HS-27A (cell line): ENCODE data around the gene CFAP299.

ENCODE experiments used
- DNase-seq: peaks from one replicate; pipeline ENCODE4 v3.0.0-alpha.2; 2012; ENCODE audit warnings: low read depth, missing footprints

CFAP299 gene

DNA sequence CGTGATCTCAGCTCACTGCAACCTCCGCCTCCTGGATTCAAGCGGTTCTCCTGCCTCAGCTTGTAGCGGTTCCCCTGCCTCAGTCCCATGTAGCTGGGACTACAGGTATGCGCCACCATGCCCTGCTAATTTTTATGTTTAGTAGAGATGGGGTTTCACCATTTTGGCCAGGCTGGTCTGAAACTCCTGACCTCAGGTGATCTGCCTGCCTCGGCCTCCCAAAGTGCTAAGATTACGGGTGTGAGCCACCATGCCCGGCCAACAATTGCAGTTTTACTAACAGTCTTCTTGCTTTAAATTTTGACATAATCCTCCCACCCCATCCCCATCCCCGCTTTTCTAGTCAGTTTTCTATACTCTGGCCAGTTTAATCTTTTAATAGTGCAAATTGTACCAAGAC lies 112.0 kb downstream of the CFAP299 start:
- no peak for DNase-seq

DNA sequence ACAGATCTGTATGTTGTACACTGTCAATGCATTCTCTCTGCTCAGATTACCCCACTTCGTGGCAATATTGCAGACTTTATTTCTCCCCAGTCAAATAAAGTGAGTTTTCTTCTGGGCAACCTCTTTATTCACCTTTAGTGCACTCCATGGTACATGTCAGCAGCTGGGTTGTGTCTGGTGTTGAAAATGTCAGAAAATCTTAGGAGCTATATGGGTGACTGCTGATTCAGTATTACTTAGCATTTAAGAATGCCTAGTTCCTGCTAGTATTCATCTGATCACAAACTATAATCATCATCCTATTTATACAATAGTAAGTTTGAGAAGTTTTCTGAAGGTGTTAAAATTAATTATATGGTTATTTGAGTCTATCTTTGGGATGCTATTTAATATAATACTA lies 112.5 kb downstream of the CFAP299 start:
- no peak for DNase-seq

DNA sequence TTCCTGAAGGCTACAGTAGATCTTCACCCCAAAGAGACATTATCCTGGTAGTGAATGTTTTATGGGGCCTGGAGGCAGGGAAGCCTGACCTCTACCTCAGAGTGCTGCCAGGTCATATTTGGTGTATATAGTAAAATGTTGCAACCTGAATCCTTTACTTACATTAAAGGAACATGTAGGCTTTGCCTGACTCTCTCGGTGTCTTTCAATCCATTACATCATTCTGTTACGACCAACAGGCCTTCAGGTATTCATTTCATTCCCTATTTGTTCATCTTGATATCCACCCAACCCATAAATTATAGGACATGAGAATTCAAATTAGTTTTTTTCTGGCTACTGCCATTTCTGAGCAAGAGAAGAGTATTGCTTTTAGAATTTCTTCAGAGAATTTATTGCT lies 116.5 kb downstream of the CFAP299 start:
- DNase-seq, result no peak

GRCh38 chr4:80452768-80453167 lies 117.2 kb downstream of the CFAP299 start:
- DNase-seq, result no peak

DNA sequence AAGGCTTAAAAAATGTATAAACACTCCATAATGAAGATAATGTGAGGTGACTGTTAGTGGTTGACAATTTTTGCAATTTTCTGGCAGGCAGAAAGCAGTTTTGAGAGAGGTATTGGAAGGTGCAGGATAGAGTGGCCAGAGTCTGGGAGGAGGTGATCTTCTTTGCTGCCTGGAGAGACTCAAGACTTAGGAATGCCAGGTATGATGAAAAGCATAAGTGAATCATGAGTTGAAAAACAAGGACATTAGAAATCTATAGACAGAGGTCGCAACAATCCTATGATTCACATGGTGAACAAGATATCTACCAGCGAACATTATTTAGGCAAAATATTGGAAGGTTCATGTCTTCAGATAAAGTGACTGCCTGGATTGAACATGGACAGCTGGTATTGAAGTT lies 118.5 kb downstream of the CFAP299 start:
- DNase-seq, result peak; percentile 46

- no peak for DNase-seq
These were observed 119.0 kb downstream of the CFAP299 start for GRCh38 chr4:80454556-80454955.

DNA sequence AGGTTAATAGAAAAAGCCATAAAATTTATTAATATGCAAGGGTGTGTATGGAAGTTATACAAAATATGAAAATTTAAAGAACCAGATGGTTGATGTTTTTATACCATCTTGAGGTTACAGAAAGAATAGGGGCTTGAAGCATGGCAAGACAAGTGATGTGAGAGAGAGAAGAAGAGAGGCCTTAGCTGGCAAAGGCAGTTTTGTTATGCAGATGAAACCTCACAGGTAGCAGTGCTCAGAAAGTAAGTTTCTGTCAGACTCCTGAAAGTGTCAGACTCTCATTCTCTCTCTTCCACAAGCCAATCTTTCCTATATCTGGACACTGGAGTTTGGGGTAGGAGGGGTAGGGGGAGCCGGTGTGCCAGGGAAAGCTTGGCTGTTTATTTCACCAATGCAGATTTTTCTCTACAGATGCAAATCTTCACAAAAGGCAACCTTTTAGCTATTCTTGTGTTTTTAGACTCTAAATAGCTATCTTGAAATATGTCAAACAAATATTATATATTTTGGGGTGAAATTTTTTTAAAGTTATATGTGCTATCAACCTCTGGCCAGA lies 124.5 kb downstream of the CFAP299 start:
- no peak for DNase-seq

DNA sequence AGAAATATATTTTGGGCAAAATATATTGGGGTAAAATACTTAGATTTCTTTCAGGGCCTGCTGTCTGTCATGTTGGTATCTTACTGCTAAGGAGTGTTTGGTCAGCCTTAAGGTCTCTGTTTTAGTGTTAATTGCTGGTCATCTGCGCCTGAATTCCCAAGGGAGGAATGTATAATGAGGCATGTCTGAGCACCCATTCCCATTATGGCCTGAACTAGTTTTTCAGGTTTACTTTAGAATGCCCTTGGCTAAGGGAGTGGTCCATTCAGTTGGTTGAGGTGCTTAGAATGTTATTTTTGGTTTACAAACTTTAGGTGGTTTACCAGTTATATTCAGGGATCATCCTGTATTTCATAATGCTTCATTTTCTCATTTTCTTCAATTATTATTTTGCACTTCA lies 125.9 kb downstream of the CFAP299 start:
- no peak for DNase-seq

GRCh38 chr4:80462621-80463091 lies 127.1 kb downstream of the CFAP299 start:
- DNase-seq, result no peak

- no peak for DNase-seq
These were observed 128.0 kb downstream of the CFAP299 start for GRCh38 chr4:80463509-80463908.

DNA sequence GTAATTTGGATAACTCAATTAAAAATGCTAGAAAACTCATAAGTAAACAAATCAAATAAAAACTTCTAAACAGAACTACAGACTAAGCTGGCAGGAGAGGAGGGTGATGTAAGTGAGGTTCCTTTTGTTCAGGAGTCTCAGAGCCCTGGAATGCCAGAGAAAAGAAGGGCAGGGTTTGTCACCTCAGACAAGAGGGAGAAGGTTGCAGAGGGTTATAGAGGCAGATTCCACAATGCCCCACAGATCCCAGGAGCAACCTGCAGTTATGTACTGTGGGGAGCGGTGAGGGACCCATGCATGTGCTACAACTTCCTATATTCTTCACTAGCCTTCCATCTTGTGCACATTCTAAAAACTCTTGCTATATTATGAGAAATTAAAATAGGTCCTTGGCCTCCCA lies 129.7 kb downstream of the CFAP299 start:
- no peak for DNase-seq

GRCh38 chr4:80465736-80466135 lies 130.2 kb downstream of the CFAP299 start:
- no peak for DNase-seq

DNA sequence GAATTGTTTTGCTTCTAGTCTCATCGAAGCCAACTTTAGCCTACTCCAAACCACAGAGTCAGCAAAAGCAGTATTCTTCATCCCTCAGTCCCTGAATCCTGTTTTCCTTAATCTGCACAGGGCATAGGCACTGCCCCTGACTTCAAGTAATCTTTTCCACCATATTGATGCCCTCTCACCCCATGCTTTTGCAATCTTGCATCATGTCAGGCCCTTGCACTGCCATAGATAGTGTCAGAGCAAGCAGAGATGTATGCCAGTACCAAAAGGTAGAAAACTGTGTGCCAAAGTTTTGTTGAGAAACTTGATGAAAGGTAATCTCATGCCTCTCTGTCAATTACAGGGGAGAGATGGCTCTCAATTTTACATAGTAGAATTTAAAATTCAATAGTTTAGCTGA lies 131.1 kb downstream of the CFAP299 start:
- DNase-seq, result no peak

GRCh38 chr4:80471756-80472155 lies 136.2 kb downstream of the CFAP299 start:
- no peak for DNase-seq

GRCh38 chr4:80475236-80475635 lies 139.7 kb downstream of the CFAP299 start:
- DNase-seq, result no peak

- no peak for DNase-seq
These were observed 140.3 kb downstream of the CFAP299 start for GRCh38 chr4:80475798-80476197.

DNA sequence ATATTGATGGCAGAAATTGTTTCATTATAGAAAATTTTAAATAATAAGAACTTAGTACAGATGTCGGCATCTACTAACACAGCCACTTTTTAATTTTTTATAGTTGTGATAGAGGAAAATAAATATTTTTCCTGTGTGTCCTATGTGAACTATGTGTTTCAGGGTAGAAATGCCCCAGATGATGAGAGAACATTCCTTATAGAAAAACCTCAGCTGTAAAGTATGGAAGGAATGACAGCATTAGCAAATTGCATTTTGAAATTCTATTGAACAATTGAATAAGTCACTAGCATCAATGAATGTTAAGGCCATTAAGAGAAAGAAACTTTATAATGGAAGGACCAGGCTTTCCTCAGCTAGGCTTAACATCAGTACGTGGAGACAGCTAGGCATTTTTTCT lies 149.2 kb downstream of the CFAP299 start:
- DNase-seq, result no peak

GRCh38 chr4:80486603-80487002 lies 151.1 kb downstream of the CFAP299 start:
- DNase-seq, result no peak

- no peak for DNase-seq
These were observed 154.3 kb downstream of the CFAP299 start for GRCh38 chr4:80489798-80490197.

DNA sequence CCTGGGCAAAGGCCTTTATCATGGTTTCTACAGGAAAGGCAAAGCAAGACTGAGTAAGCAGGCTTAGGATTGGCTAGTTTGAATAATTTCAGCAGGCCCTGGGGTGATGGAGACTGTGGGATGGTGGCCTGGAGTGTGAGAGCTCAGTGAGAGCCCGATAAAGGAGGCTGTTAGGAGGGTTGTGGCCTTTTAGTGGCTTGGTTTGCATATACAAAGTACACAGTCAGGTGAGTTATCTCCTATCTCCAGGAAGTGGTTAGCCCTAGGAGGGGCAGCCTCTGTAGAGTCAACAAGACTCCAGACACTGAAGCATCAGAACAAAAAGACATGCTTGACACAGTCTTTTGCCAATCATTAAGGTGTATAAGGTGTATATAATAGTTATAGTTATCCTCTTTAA lies 157.2 kb downstream of the CFAP299 start:
- DNase-seq, result no peak

DNA sequence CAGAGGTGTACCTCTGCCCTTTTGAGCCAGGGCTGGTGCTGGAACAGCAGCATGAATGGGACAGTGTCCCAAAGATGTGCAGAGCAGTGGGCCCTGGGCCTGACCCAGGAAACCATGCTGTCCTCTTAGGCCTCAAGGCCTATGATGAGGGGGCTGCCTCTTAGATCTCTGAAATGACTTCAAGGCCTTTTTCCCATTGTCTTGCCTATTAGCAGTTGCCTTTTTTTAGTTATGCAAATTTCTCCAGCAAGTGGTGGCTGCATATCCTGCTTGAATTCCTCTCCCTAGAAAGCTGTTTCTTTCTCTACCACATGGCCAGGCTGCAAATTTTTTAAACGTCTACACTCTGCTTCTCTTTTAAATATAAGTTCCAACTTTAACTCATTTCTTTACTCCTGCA lies 160.3 kb downstream of the CFAP299 start:
- no peak for DNase-seq

- DNase-seq, result no peak
These were observed 163.2 kb downstream of the CFAP299 start for GRCh38 chr4:80498725-80499124.

DNA sequence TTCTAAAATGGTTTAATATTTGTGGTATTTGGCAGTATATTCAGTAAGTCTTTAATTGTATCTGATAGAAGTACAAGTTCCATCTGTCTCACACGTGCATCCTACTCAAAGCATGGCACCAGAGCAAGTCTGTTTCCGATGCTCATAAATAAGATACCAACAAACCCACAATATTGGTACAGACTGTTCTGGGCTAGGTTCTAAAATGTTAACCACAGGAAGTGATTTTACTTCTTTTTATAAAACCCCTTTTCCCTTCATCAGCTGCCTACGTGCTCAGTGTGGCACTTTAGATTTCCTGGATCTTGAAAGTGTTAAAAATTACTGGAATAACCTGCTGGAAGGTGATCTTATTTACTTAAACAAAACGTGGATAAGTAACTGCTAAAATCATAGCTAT lies 165.1 kb downstream of the CFAP299 start:
- DNase-seq, result no peak

DNA sequence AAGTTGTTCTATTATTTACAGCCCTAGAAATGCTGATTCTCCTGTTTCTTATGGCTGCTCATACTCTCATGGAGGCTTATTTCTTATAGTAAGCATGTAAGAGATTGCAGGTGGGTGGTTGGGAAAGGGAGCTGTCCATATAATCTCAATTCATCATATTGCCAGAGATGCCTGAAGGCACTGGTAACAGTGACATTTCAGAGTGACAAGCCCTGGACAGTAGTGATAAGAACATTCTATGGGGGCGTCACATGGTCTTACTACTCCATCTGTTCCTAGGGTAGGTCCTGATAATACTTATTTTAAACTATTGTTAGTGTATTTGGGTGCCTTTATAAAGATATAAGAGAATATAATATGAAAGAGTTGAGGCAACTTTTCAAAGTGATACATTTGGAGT lies 171.5 kb downstream of the CFAP299 start:
- DNase-seq, result no peak

GRCh38 chr4:80507507-80507906 lies 172.0 kb downstream of the CFAP299 start:
- DNase-seq, result no peak
